HEK293T (cell line): Measurements from ENCODE around the gene REXO1.

ENCODE experiments used
- BHLHE40 ChIP-seq: fragments of 450-650 bp; IDR thresholded peaks from 2 replicates; pipeline ENCODE4 v1.6.1; 2016; ENCODE audit warnings: mild to moderate bottlenecking, moderate library complexity, borderline replicate concordance
- ELF4 ChIP-seq: fragments of 450-650 bp; IDR thresholded peaks from 2 replicates; pipeline ENCODE4 v1.6.1; 2017; ENCODE audit warnings: antibody characterized with exemption
- FOXA1 ChIP-seq: fragments of 450-650 bp; IDR thresholded peaks from 2 replicates; pipeline ENCODE4 v1.6.1; 2016; ENCODE audit warnings: mild to moderate bottlenecking
- FOXK2 ChIP-seq: fragments of 450-650 bp; IDR thresholded peaks from 2 replicates; pipeline ENCODE4 v1.6.1; 2016; ENCODE audit warnings: mild to moderate bottlenecking
- TARDBP ChIP-seq: fragments of 450-650 bp; IDR thresholded peaks from 2 replicates; pipeline ENCODE4 v1.6.1; 2016

GRCh38 chr19:1843116-1843515 is 5.2 kb downstream of the REXO1 start:
- TF ChIP-seq FOXA1 = no peak
- no peak for TF ChIP-seq TARDBP
- no peak for TF ChIP-seq ELF4
- TF ChIP-seq FOXK2 = no peak
- TF ChIP-seq BHLHE40 = no peak
